ENCODE data around the gene TSC22D2.
"Not testable (repeated sequence)": the region's sequence is repeated elsewhere in the genome, so short reads cannot be mapped to it uniquely, and the experiment has no call there.

TSC22D2 gene

GRCh38 chr3:150484410-150484809 is 76.3 kb downstream of the TSC22D2 start:
- no peak for DNase-seq (ENCODE audit: low read depth in 2 of 2)

GRCh38 chr3:150488867-150489266 is 80.8 kb downstream of the TSC22D2 start:
- DNase-seq (ENCODE audit: low read depth in 2 of 2): no peak

- no peak for DNase-seq (ENCODE audit: low read depth in 2 of 2)
These were observed 82.3 kb downstream of the TSC22D2 start for GRCh38 chr3:150490277-150490986.

- DNase-seq (ENCODE audit: low read depth in 2 of 2): no peak
These were observed 86.4 kb downstream of the TSC22D2 start for GRCh38 chr3:150494411-150494977.

GRCh38 chr3:150495149-150495548 is 87.1 kb downstream of the TSC22D2 start:
- no peak for DNase-seq (ENCODE audit: low read depth in 2 of 2)

GRCh38 chr3:150495563-150496168 is 87.6 kb downstream of the TSC22D2 start:
- DNase-seq (ENCODE audit: low read depth in 2 of 2): no peak

DNA sequence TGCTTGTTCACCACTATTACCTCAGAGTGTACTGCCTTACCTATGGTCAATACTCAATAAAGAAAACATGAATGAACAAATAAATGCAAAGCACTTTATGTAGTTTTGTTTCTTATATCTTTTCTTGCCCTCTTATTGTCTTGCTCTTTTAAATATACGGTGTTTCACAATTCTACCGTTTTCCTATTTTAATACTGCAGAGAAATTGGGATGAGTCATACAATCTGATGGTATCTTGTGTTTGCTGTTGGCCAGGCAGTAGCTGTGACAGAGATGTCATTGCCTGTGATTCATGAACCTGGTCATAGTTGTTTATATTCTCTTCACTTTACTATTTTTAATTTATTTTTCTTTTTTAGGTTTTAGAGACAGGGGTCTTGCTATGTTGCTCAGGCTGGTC is 89.9 kb downstream of the TSC22D2 start:
- no peak for DNase-seq (ENCODE audit: low read depth in 2 of 2)

DNA sequence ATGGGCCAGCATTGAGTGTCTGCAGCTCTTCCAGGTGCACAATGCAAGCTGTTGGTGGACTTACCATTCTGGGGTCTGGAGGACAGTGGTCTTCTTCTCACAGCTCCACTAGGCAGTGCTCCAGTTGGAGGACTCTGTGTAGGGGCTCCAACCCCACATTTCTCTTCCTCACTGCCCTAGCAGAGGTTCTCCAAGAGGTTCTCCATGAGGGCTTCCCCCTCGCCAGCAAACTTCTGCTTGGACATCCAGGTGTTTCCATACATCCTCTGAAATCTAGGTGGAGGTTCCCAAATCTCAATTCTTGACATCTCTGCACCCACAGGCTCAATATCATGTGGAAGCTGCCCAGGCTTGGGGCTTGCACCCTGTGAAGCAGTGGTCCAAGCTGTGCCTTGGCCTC is 92.9 kb downstream of the TSC22D2 start:
- not testable (repeated sequence) for DNase-seq (ENCODE audit: low read depth in 2 of 2)

DNA sequence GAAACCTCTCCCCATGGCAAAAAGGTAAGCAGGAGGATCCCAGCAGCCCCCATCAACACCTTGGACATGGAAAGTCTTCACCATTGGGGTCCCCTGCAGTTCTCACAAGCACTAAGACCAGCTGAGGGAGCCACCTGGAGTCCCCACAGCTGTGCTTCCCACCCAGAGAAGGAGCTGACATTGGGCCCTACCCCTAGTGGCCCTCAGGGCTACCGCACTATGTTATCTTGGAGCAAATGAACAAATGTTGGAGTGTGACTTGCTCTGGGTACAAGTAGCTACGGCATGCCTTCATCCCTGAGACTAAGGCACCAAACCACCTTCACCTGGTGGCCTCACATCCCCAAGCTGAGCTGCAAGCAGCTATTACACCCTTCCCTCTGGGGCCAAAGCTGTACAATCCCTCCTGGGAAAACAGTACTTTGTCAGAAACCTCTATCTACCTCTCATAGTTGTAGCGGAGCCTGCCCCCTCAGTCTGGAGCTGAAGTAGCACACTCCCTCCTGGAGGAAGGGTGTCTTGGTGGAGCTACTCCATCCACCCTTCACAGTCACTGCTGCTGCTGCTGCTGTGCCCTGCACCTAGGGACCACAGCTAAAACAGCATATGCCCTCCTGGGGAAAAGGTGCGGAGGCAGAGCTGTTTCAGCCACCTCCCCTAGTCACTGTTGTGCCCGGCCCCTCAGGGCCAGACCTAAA is 95.5 kb downstream of the TSC22D2 start:
- no peak for DNase-seq (ENCODE audit: low read depth in 2 of 2)

GRCh38 chr3:150504483-150504882 is 96.4 kb downstream of the TSC22D2 start:
- no peak for DNase-seq (ENCODE audit: low read depth in 2 of 2)

DNA sequence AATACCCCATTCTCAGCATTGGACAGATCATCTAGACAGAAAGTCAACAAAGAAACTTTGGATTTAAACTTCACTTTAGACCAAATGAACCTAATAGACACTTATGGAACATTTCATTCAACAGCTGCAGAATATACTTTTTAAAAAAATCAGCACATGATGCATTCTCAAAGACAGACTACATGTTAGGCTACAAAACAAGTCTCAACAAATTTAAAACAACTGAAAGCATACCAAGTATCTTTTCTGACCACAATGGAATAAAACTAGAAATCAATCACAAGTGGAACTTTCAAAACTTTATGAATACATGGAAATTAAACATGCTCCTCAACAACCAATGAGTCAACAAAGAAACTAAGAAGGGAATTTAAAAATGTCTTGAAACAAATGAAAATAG is 100.3 kb downstream of the TSC22D2 start:
- DNase-seq (ENCODE audit: low read depth in 2 of 2): no peak

GRCh38 chr3:150509780-150510179 is 101.7 kb downstream of the TSC22D2 start:
- DNase-seq (ENCODE audit: low read depth in 2 of 2): no peak

- no peak for DNase-seq (ENCODE audit: low read depth in 2 of 2)
These were observed 103.2 kb downstream of the TSC22D2 start for GRCh38 chr3:150511122-150511821.

DNA sequence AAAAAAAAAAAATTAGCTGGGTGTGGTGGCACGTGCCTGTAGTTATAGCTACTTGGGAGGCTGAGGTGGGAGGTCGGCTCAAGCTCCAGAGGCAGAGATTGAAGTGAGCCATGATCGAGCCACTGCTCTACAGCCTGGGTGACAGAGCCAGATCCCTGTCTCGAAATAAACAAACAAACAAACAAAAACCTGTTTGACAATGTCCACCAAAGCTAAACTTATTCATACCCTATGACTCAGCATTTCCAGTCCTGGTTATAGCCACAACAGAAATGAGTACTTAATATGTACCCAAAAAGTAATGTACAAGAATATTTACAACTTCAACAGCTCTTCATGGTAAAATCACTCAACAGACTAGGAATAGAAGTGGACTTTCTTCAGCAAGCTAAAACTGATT is 107.1 kb downstream of the TSC22D2 start:
- DNase-seq (ENCODE audit: low read depth in 2 of 2): no peak
